CD14-positive monocyte (primary cell): ENCODE results near the gene ZCCHC4. TPM values are rescaled to one million over a fixed set of nuclear protein-coding genes. Genes with fewer than 3 reads are reported as not detected.

Experiments
- DNase-seq, 3 donors: peaks; one replicate each; pipeline ENCODE4 v3.0.0-alpha.2; 2011 to 2022
- H2AFZ ChIP-seq: 2 replicates; pipeline ENCODE4 v1.6.0; 2012; ENCODE audit warnings: mild to moderate bottlenecking, low read depth, low read length, inconsistent platforms; ENCODE audit not compliant: insufficient read depth, poor library complexity, severe bottlenecking
- H3K27ac ChIP-seq, 2 donors: 1 replicate in 1 of 2; 2 replicates in 1 of 2; pipeline ENCODE4 v1.5.1; 2012 to 2013; ENCODE audit warnings: low read length in 2 of 2, control low read depth in 1 of 2, inconsistent platforms in 1 of 2, low read depth in 1 of 2, mild to moderate bottlenecking in 1 of 2
- H3K27me3 ChIP-seq, 2 donors: one replicate each; pipeline versions ENCODE4 v1.6.0 to v1.6.1; 2011 to 2013; ENCODE audit warnings: low read length in 2 of 2; ENCODE audit not compliant: control insufficient read depth in 2 of 2, insufficient read depth in 2 of 2
- H3K36me3 ChIP-seq, 2 donors: replicated peaks in 1 of 2; 1 replicate in 1 of 2; 2 replicates in 1 of 2; pipeline versions ENCODE4 v1.5.1 to v1.6.1; 2012 to 2013; ENCODE audit warnings: low read length in 2 of 2, control low read depth in 1 of 2, inconsistent platforms in 1 of 2, mild to moderate bottlenecking in 1 of 2; ENCODE audit not compliant: insufficient read depth in 2 of 2, control insufficient read depth in 1 of 2
- H3K4me1 ChIP-seq, 2 donors: 1 replicate in 1 of 2; 2 replicates in 1 of 2; pipeline versions ENCODE4 v1.5.1 to v1.6.1; 2012 to 2013; ENCODE audit warnings: low read length in 2 of 2, control low read depth in 1 of 2, inconsistent platforms in 1 of 2, mild to moderate bottlenecking in 1 of 2, moderate library complexity in 1 of 2; ENCODE audit not compliant: insufficient read depth in 2 of 2, control insufficient read depth in 1 of 2
- H3K4me2 ChIP-seq: replicated peaks from 2 replicates; pipeline ENCODE3; 2012; ENCODE audit warnings: low read length, moderate library complexity, mild to moderate bottlenecking; ENCODE audit not compliant: poor library complexity, severe bottlenecking; ENCODE audit errors: extremely low read depth
- H3K4me3 ChIP-seq, 3 experiments: fragments of 200-600 bp in 1 of 3; sonication (generic) in 1 of 3; replicated peaks in 1 of 3; 1 replicate in 2 of 3; 2 replicates in 1 of 3; pipeline ENCODE4 v1.5.1; 2011 to 2013; ENCODE audit warnings: low read length in 3 of 3, mild to moderate bottlenecking in 3 of 3, control low read depth in 2 of 3, low read depth in 2 of 3, inconsistent platforms in 1 of 3, moderate library complexity in 1 of 3
- H3K79me2 ChIP-seq: 2 replicates; pipeline ENCODE4 v1.6.0; 2012; ENCODE audit warnings: mild to moderate bottlenecking, control low read depth, inconsistent platforms, low read length, moderate library complexity; ENCODE audit not compliant: insufficient read depth
- H3K9ac ChIP-seq: 2 replicates; pipeline ENCODE4 v1.6.0; 2017; ENCODE audit warnings: low read length, mild to moderate bottlenecking; ENCODE audit not compliant: insufficient read depth, poor library complexity, severe bottlenecking
- H3K9me3 ChIP-seq, 2 donors: replicated peaks in 1 of 2; 1 replicate in 1 of 2; 2 replicates in 1 of 2; pipeline versions ENCODE4 v1.5.1 to v1.6.1; 2012 to 2013; ENCODE audit warnings: low read length in 2 of 2, control low read depth in 1 of 2; ENCODE audit not compliant: control insufficient read depth in 1 of 2, insufficient read depth in 1 of 2
- H4K20me1 ChIP-seq: 2 replicates; pipeline ENCODE4 v1.6.0; 2012; ENCODE audit warnings: mild to moderate bottlenecking, low read length, control low read depth, moderate library complexity; ENCODE audit not compliant: insufficient read depth
- H3K27ac Mint-ChIP-seq, 7 donors: one replicate each; pipeline ENCODE4 v1.8.0; 2020; ENCODE audit warnings: mild to moderate bottlenecking in 7 of 7, mixed read lengths in 7 of 7, moderate library complexity in 6 of 7, inconsistent platforms in 2 of 7
- H3K27me3 Mint-ChIP-seq, 3 donors: one replicate each; pipeline ENCODE4 v1.8.0; 2021 to 2022; ENCODE audit warnings: low read depth in 3 of 3, mild to moderate bottlenecking in 3 of 3, mixed read lengths in 3 of 3, moderate library complexity in 3 of 3, inconsistent platforms in 1 of 3
- H3K36me3 Mint-ChIP-seq, 2 donors: one replicate each; pipeline ENCODE4 v1.8.0; 2020; ENCODE audit warnings: mixed read lengths in 2 of 2, inconsistent platforms in 1 of 2, mild to moderate bottlenecking in 1 of 2
- H3K4me1 Mint-ChIP-seq: one replicate; pipeline ENCODE4 v1.8.0; 2020; ENCODE audit warnings: mild to moderate bottlenecking, mixed read lengths
- H3K4me3 Mint-ChIP-seq, 2 donors: one replicate each; pipeline ENCODE4 v1.8.0; 2020; ENCODE audit warnings: mild to moderate bottlenecking in 2 of 2, mixed read lengths in 2 of 2, moderate library complexity in 1 of 2
- H3K9me3 Mint-ChIP-seq, 7 donors: one replicate each; pipeline ENCODE4 v1.8.0; 2020 to 2022; ENCODE audit warnings: mixed read lengths in 7 of 7, mild to moderate bottlenecking in 6 of 7, moderate library complexity in 6 of 7, inconsistent platforms in 2 of 7
- whole genome bisulfite sequencing: methylation state at CpG from one replicate; pipeline ENCODE4 v1.1.5; 2013; ENCODE audit warnings: missing lambda C conversion rate; ENCODE audit not compliant: insufficient coverage; 5-methylcytosine and 5-hydroxymethylcytosine counted together
- intact Hi-C, 2 donors: fragments of 100-400 bp; cut with micrococcal nuclease; formaldehyde crosslinking; loops; one replicate each; pipeline versions ENCODE4 v1.15.0 to v1.15.1; 2023
- polyA plus RNA-seq, 3 donors: library from polyadenylated mRNA; depleted of rRNA in 1 of 3; unstranded in 2 of 3; stranded (reverse) in 1 of 3; fragments of 300-500 nt in 2 of 3; fragments of >200 nt in 1 of 3; fragmentation: Illumina TruSeq in 2 of 3; gene quantifications; 1 replicate in 2 of 3; 2 replicates in 1 of 3; pipeline ENCODE4 v1.2.3, GENCODE V29; 2012 to 2021
- TF ChIP-seq, protein P1 (sequence below): fragments of 200-600 bp; IDR thresholded peaks from one replicate; pipeline ENCODE4 v1.8.0; 2022; ENCODE audit warnings: antibody characterized with exemption, mild to moderate bottlenecking

The ZCCHC4 gene
- polyA plus RNA-seq, 3 donors = 1.6 to 3.5 (median 3.4) TPM

DNA sequence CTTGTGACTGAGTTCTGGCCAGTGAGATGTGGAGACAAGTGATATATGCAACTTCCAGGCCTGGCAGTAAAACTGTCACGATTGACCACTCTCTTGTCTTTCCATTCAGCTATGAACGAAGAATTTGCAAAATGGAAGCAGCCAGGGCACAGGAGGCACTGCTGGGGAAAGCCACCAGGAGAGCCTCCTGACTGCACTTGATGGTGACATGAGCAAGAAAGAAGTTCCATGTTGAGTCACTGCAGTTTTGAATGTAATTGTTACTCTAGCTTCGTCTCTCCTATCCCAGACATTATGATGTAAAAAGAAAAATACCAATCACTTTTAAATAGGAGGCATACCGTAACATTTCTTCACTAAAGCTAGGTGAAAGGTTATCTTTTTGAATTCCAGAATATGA is 32.4 kb upstream of the ZCCHC4 start:
- Histone ChIP-seq H3K27ac (no peak overlapping the region), H3K36me3 (peaks cover 8 to 52% of the 10 kb centered on the region in 2 donors), H4K20me1 (no peaks in the 10 kb centered on the region), H3K27me3 (no peaks in the 10 kb centered on the region), H3K4me2 (no peak overlapping the region), H3K9me3 (no peaks in the 10 kb centered on the region), H3K9ac (no peak overlapping the region), H3K4me1 (no peaks in the 10 kb centered on the region), H3K4me3 (no peak overlapping the region), H2AFZ (no peak overlapping the region), H3K79me2 (no peaks in the 10 kb centered on the region)
- Mint-ChIP-seq H3K27me3 (peaks cover 0 to 2% (median 2%) of the 10 kb centered on the region in 3 donors), H3K4me1 (no peaks in the 10 kb centered on the region), H3K27ac (no peak overlapping the region), H3K4me3 (no peak overlapping the region), H3K36me3 (peaks cover 30 to 32% of the 10 kb centered on the region in 2 donors), H3K9me3 (peaks cover 0 to 2% (median 0%) of the 10 kb centered on the region in 7 donors)
- intact Hi-C loops = no loop called here
- TF ChIP-seq, protein P1, sequence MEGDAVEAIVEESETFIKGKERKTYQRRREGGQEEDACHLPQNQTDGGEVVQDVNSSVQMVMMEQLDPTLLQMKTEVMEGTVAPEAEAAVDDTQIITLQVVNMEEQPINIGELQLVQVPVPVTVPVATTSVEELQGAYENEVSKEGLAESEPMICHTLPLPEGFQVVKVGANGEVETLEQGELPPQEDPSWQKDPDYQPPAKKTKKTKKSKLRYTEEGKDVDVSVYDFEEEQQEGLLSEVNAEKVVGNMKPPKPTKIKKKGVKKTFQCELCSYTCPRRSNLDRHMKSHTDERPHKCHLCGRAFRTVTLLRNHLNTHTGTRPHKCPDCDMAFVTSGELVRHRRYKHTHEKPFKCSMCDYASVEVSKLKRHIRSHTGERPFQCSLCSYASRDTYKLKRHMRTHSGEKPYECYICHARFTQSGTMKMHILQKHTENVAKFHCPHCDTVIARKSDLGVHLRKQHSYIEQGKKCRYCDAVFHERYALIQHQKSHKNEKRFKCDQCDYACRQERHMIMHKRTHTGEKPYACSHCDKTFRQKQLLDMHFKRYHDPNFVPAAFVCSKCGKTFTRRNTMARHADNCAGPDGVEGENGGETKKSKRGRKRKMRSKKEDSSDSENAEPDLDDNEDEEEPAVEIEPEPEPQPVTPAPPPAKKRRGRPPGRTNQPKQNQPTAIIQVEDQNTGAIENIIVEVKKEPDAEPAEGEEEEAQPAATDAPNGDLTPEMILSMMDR = no peak
- WGBS = 50% methylated on average over 2 of the region's 4 CpGs
- no peak for DNase-seq

- Histone ChIP-seq H3K4me3 (no peak overlapping the region), H3K36me3 (peaks cover 2 to 17% of the 10 kb centered on the region in 2 donors), H3K9me3 (no peaks in the 10 kb centered on the region), H3K79me2 (no peaks in the 10 kb centered on the region), H3K9ac (no peak overlapping the region), H3K27me3 (no peaks in the 10 kb centered on the region), H3K4me1 (no peaks in the 10 kb centered on the region), H3K4me2 (no peak overlapping the region), H3K27ac (no peak overlapping the region), H2AFZ (no peak overlapping the region), H4K20me1 (no peaks in the 10 kb centered on the region)
- Mint-ChIP-seq H3K9me3 (peaks cover 4 to 14% (median 7%) of the 10 kb centered on the region in 7 donors), H3K27me3 (peaks cover 2 to 8% (median 8%) of the 10 kb centered on the region in 3 donors), H3K4me1 (no peaks in the 10 kb centered on the region), H3K27ac (no peak overlapping the region), H3K4me3 (no peak overlapping the region), H3K36me3 (peaks cover 16 to 20% of the 10 kb centered on the region in 2 donors)
- intact Hi-C loops = no loop called here
- 100% methylated on average over 1 of the region's 3 CpGs for WGBS
- no peak for DNase-seq
- TF ChIP-seq, protein P1 = no peak
Observed at GRCh38 chr4:25283948-25284347, 28.6 kb upstream of the ZCCHC4 start.
